OCI-LY7 (cell line): ENCODE results near the gene CDH7.

Source experiments
- EZH2phosphoT487 ChIP-seq: fragments of 200-600 bp; sonication (generic); IDR thresholded peaks from 2 replicates; pipeline ENCODE4 v1.6.1; 2018; ENCODE audit warnings: low read depth, borderline replicate concordance, mild to moderate bottlenecking, mixed run types, antibody characterized with exemption, low read length, moderate library complexity, mixed read lengths
- TF ChIP-seq, protein P1 (sequence below): fragments of 200-600 bp; sonication (generic); conservative IDR thresholded peaks from 2 replicates; pipeline ENCODE4 v1.5.1; 2014; ENCODE audit warnings: mild to moderate bottlenecking, antibody characterized with exemption, low read length, moderate library complexity, mixed read lengths

DNA sequence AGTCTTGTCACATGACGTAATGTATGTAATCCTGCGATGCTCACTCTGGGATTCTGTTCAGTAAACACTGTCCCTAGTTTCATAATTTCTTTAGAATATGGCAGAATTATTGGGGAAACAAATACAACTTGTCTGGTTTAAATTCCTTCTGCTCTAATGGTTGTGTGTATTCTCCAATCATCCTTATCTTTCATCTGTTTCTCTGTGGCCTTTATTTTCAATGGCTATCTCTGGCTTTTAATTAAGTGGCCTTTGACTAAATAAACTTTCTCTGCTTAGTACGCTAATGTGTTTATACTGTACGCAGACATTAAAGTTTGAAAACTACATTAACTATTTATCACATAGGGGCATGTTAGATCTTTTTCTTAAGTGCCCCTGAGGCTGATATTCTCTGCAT, 40.9 kb downstream of the CDH7 start:
- no peak for TF ChIP-seq EZH2phosphoT487
- TF ChIP-seq, protein P1, sequence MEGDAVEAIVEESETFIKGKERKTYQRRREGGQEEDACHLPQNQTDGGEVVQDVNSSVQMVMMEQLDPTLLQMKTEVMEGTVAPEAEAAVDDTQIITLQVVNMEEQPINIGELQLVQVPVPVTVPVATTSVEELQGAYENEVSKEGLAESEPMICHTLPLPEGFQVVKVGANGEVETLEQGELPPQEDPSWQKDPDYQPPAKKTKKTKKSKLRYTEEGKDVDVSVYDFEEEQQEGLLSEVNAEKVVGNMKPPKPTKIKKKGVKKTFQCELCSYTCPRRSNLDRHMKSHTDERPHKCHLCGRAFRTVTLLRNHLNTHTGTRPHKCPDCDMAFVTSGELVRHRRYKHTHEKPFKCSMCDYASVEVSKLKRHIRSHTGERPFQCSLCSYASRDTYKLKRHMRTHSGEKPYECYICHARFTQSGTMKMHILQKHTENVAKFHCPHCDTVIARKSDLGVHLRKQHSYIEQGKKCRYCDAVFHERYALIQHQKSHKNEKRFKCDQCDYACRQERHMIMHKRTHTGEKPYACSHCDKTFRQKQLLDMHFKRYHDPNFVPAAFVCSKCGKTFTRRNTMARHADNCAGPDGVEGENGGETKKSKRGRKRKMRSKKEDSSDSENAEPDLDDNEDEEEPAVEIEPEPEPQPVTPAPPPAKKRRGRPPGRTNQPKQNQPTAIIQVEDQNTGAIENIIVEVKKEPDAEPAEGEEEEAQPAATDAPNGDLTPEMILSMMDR = no peak
